T47D (cell line): ENCODE measurements around the gene CALR.
"Not testable (repeated sequence)": the region's sequence is repeated elsewhere in the genome, so short reads cannot be mapped to it uniquely, and the experiment has no call there.

Experiments
- DNase-seq, 2 experiments: peaks; one replicate each; pipeline versions ENCODE4 v3.0.0 to v3.0.0-alpha.2; 2011 to 2012; ENCODE audit warnings: low read depth in 1 of 2, low spot score in 1 of 2
- JUND ChIP-seq: IDR thresholded peaks from 2 replicates; pipeline ENCODE4 v1.6.1; 2012; ENCODE audit warnings: low read depth
- in situ Hi-C: cut with HindIII; loops from 2 replicates; pipeline ENCODE4 v1.10.0; 2016; ENCODE audit warnings: low sequenced_read_pairs, low pct_unique_long_range_greater_than_20kb

CALR gene

DNA sequence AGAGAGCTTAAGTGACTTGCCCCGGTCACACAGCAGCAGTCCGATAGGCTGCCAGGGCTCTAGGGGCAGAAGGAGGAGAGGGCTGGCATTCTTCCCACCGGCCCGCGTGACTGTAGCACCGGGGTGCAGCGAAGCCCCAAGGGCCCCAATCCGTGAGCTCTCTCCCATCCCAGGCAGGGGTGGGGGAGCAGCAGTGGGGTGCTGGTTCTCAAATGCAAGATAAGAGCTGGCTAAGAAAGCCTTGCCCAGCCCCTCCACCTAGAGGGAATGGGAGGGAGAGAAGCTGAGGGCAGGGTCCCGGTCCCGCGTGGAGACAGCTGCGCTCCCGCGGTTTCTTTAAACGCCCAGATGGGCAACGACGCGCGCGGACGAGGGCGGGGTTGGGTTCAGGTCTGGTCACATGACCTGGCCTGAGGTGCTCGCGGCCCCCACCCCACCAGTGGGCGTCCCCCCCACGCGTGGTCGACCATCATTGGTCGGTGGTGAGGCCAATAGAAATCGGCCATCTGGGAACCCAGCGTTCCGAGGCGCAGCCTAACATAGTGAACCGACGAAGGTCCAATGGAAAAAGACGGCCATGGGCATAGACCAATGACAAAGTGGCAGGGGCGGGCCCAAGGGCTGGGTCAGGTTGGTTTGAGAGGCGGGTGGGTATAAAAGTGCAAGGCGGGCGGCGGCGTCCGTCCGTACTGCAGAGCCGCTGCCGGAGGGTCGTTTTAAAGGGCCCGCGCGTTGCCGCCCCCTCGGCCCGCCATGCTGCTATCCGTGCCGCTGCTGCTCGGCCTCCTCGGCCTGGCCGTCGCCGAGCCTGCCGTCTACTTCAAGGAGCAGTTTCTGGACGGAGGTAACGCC lies at the start of gene CALR:
CALR (plus strand) TSS at position 683 of the 852 bp plus-strand sequence; CDS start at position 754, 71 bp downstream.
- in situ Hi-C loops = no loop called here
- no peak for TF ChIP-seq JUND
- peak; percentile 96 to 99 for DNase-seq

DNA sequence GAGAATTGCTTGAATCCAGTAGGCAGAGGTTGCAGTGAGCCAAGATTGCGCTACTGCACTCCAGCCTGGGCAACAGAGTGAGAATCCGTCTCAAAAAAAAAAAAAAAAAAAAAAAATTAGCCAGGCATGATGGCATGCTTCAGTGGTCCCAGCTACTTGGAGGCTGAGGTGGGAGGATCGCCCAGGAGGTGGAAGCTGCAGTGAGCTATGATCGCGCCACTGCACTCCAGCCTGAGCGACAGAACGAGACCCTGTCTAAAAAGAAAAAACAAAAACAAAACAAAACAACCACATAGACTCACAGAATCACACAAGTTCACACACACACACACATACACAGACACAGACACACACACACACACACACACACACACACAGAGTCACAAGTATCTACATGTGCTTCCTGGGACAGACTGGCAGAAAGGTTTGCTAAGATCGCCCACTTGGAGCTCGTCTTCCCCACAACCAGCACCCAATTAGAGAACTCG lies 48.1 kb upstream of the CALR start:
- DNase-seq, in situ Hi-C loops: not testable (repeated sequence)

DNA sequence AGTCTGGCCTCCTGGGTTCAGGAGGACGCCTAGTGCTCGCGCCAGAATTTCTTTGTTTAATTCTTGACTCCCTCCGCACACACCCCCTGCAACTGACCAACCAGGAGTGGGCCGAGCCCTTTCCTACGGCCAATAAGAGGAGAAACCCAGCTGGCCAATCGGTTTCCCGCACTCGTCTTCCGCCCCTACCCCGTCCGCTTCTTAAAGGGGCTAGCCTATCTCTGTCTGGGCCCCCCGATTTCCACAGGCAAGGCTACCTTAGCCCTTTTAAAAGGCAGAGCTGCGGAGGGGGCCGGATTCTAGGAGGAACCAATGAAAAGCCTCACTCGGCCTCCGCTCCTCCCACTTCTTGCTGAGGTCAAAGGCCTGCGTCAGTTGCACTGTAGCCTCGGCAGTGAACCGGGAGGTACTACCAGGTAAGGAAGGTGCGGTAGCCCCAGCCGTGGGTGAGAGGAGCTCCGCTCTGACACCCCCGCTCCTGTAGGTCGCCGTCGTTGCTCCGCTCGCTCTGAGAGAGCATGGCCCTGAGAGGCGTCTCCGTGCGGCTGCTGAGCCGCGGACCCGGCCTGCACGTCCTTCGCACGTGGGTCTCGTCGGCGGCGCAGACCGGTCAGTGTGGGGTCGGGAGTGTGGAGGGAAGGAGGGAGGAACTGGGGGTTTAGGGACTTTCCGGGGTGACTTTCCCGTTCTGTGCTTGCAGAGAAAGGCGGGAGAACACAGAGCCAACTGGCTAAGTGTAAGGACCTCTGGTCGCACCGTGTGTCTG lies 47.4 kb upstream of the CALR start, which contains the start of gene GCDH:
GCDH (plus strand) TSS at position 374 of the 766 bp plus-strand sequence; CDS start at position 519, 145 bp downstream.
- in situ Hi-C loops = no loop called here
- no peak for TF ChIP-seq JUND
- peak; percentile 89 to 99 for DNase-seq

DNA sequence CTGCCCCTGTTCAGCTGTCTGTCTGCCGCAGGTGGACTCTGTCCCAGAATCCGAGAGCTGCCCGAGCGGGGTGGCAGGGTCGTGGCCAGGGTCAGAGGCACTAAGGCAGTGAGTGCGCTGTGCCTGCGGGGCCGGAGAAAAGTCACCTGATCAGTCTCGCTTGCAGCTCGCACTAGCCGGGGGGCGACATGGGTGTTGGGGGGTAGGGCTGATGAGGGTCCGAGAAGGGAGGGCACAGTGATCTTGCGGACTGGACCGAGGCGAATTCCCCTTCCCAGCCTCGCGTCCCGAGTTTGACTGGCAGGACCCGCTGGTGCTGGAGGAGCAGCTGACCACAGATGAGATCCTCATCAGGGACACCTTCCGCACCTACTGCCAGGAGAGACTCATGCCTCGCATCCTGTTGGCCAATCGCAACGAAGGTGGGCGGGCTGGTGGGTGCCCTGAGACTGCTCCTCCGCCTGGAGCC lies 46.8 kb upstream of the CALR start:
- in situ Hi-C loops = no loop called here
- TF ChIP-seq JUND = no peak
- DNase-seq = no peak

GRCh38 chr19:12893582-12893981 lies 44.8 kb upstream of the CALR start:
- no peak for TF ChIP-seq JUND
- in situ Hi-C loops = no loop called here

GRCh38 chr19:12896460-12896859 lies 41.9 kb upstream of the CALR start:
- no peak for TF ChIP-seq JUND
- in situ Hi-C loops = no loop called here
- no peak for DNase-seq

More at GRCh38 chr19:12893582-12893981, 44.8 kb upstream of the CALR start:
- no peak for DNase-seq

DNA sequence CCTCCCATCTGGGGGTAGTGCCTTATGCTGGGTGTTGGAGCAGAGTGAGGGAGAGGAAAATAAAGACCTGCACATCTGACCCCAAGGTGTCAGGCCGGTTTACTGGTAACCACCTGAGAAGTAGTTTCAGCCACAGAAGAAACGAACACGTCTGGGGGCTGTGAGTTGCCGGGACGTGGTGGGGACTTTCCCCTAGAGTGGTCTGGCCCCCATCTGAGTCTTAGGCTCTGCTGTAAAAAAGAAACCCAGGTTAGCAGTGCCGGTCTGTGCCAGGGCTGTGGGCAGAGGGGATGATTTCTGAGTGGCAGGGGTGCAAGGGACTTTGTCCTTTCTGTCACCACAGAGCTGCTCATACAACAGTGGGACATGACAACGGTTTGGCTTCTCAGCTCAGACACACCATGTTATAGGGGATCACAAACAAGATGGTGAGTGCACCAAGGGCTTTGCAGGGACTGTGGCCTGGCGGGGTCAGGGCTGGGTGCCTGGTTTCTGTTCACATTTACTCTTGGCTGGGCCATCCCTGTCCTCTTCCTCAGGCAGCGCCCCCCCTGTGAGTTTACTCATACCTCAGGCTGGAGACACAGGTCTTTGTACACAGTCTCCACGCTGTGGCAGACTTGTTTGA lies 38.4 kb upstream of the CALR start:
- TF ChIP-seq JUND = no peak
- in situ Hi-C loops = no loop called here
- no peak for DNase-seq

DNA sequence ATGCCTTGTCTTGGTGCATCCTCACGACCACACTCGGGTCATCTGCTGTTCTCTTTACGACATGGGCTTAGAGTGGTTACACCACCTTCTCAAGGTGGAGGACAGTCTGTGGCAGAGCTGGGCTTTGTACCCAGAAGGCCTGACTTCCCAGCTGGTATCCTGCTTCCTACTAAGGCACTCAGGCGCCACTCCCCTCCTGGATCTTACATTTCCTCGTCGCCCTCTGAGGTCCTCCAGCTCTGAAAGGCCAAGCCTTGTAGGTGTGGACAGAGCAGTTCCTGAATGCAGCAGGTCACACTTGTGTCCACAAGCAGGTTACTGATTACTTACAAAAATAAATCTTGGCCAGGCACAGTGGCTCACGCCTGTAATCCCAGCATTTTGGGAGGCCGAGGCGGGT lies 31.2 kb upstream of the CALR start:
- DNase-seq = no peak
- no peak for TF ChIP-seq JUND
- in situ Hi-C loops = no loop called here

DNA sequence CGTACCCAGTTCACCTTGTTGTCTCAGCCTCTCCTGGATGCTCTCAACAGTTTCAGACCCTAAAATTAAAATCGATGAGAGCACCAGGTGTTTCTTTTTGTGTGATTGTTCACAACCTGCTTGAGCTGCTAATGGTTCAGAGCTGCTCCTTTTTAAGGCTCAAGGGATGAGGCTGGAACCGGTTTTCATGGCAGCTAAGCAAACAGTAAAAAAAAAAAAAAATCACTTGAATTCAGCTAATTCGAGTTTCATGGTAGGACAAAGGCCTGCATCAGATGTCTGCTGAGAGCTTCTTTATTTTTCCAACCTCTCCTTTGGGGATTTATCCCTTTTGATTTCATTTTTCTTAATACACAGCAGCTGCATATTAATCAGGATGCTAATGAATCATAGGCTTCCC lies 25.8 kb upstream of the CALR start:
- no peak for DNase-seq
- TF ChIP-seq JUND = no peak

GRCh38 chr19:12913011-12913561 lies 25.3 kb upstream of the CALR start:
- in situ Hi-C loops = no loop called here

More for the DNA sequence above, 25.8 kb upstream of the CALR start:
- in situ Hi-C loops = no loop called here

DNA sequence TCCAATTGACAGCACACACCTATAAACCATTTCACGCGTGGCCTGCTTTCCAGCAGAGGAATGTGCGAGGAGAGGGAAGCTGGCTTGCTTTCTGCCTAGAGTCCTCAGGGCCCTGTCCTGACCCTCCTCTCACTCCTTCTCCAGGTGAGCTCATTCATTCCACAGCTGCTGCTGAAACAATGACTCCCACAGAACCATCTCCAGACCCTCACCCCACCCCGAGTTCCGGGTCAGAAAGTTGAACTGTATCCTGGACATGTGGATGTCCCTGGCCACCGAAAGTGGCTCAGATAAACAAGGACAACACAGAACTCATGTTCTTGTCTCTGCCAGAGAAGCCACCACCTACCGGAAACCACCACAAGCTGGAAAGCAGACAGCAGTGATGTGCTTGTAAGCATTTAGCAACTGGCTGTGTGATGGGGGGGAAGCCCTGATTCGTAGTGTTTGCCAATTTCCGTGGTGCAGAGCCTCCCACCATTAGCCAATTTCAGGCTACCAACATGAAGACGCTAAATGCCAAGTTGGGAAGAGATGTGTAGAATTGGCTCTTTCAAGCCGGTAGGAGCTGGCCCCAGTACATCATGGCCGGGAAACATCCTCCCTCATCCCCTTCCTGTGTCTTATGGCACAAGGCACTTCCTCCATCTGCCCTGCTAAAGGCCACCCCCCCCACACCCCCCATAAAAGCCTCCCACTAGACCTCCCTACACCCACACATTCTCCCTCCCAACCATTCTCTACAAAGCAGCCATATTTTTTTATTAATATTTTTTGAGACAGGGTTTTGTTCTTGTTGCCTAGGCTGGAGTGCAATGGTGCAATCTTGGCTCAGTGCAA lies 24.3 kb upstream of the CALR start:
- no peak for TF ChIP-seq JUND
- DNase-seq = peak in 1 of 2 experiments; percentile 8
- in situ Hi-C loops = no loop called here

More at GRCh38 chr19:12913011-12913561, 25.3 kb upstream of the CALR start:
- no peak for TF ChIP-seq JUND
- peak; percentile 55 to 84 for DNase-seq

- in situ Hi-C loops, DNase-seq: not testable (repeated sequence)
These were observed 22.5 kb upstream of the CALR start for GRCh38 chr19:12915860-12916259.
